H1 (cell line): ENCODE data around the gene TEKTIP1. TPM values are rescaled to one million over a fixed set of nuclear protein-coding genes. Genes with fewer than 3 reads are reported as not detected.

ENCODE experiments used
- BCL11A ChIP-seq, 2 experiments: IDR thresholded peaks; one replicate each; pipeline ENCODE4 v1.6.1; 2011; ENCODE audit warnings: low read depth in 2 of 2, low read length in 2 of 2, mild to moderate bottlenecking in 2 of 2
- CHD7 ChIP-seq: fragments of 300-600 bp; sonication (generic); IDR thresholded peaks from 2 replicates; pipeline ENCODE4 v1.7.1; 2012; ENCODE audit warnings: low read length, moderate library complexity, mild to moderate bottlenecking, inconsistent platforms; ENCODE audit not compliant: insufficient replicate concordance
- EGR1 ChIP-seq: IDR thresholded peaks from 2 replicates; pipeline ENCODE4 v1.6.1; 2011; ENCODE audit warnings: low read depth, low read length, borderline replicate concordance
- HDAC2 ChIP-seq, 2 experiments: fragments of 300-600 bp in 1 of 2; sonication (generic) in 1 of 2; IDR thresholded peaks; 2 replicates each; pipeline ENCODE4 v1.6.1; 2011 to 2012; ENCODE audit warnings: low read depth in 2 of 2, low read length in 2 of 2, mild to moderate bottlenecking in 2 of 2, moderate library complexity in 2 of 2, borderline replicate concordance in 1 of 2, inconsistent platforms in 1 of 2
- KDM4A ChIP-seq: IDR thresholded peaks from one replicate; pipeline ENCODE4 v1.7.1; 2012; ENCODE audit warnings: low read depth, mild to moderate bottlenecking, moderate library complexity, low read length, inconsistent platforms; ENCODE audit not compliant: severe bottlenecking
- MAFK ChIP-seq: IDR thresholded peaks from 2 replicates; pipeline ENCODE4 v1.6.1; 2012; ENCODE audit warnings: low read depth, mild to moderate bottlenecking, improper control_type of control experiment, low read length
- POLR2AphosphoS5 ChIP-seq: IDR thresholded peaks from 2 replicates; pipeline ENCODE4 v1.6.1; 2011; ENCODE audit warnings: low read depth, low read length
- SAP30 ChIP-seq: fragments of 300-600 bp; sonication (generic); IDR thresholded peaks from 2 replicates; pipeline ENCODE4 v1.7.1; 2012; ENCODE audit warnings: low read length, moderate library complexity, mild to moderate bottlenecking, inconsistent platforms; ENCODE audit not compliant: insufficient read depth, insufficient replicate concordance
- TAF1 ChIP-seq: IDR thresholded peaks from 2 replicates; pipeline ENCODE4 v1.6.1; 2011; ENCODE audit warnings: mild to moderate bottlenecking, low read depth, low read length
- polyA plus RNA-seq, 7 experiments: library from polyadenylated mRNA; depleted of rRNA in 3 of 7; stranded (reverse) in 5 of 7; unstranded in 2 of 7; fragments of >200 nt in 5 of 7; fragments of 200-250 nt in 2 of 7; gene quantifications; 1 replicate in 5 of 7; 2 replicates in 1 of 7; 4 replicates in 1 of 7; pipeline versions ENCODE4 v1.2.1 to v1.2.3, GENCODE V29; 2011 to 2013; ENCODE audit warnings: missing spikeins in 2 of 7, mixed read lengths in 2 of 7
- total RNA-seq: library from RNA; stranded (reverse); fragmentation: NEBNext Ultra II Directional; extraction: Animal tissue kit (Norgen Biotek cat#: 25700); gene quantifications from 2 replicates; pipeline ENCODE4 v1.2.1, GENCODE V29; 2021

The TEKTIP1 gene
- total and polyA plus RNA-seq, 2 of the 8 experiments (the other 6 are each of a cell fraction or from before 2014, with no cell fraction given) = 1.1 TPM; not detected in 1

GRCh38 chr19:3506384-3507340, 32.3 kb upstream of the TEKTIP1 start (continued):
- TF ChIP-seq CHD7 = no peak
- no peak for TF ChIP-seq POLR2AphosphoS5
- TF ChIP-seq HDAC2 (IDR thresholded peaks at IDR 0.05; ENCODE audit: borderline replicate concordance in 1 of 2, low read depth in 2 of 2, low read length in 2 of 2) = no peak
- no peak for TF ChIP-seq MAFK
- TF ChIP-seq EGR1 = no peak
- peak; percentile 62 for TF ChIP-seq KDM4A
- TF ChIP-seq BCL11A (IDR thresholded peaks at IDR 0.05; ENCODE audit: low read depth in 2 of 2, low read length in 2 of 2) = no peak
- no peak for TF ChIP-seq TAF1
- TF ChIP-seq SAP30 = peak; percentile 52
